Hepatocyte (in vitro differentiated cells): ENCODE measurements around the gene KIR3DL2. TPM values are rescaled to one million over a fixed set of nuclear protein-coding genes. Genes with fewer than 3 reads are reported as not detected.
"Not testable (repeated sequence)": the region's sequence is repeated elsewhere in the genome, so short reads cannot be mapped to it uniquely, and the experiment has no call there.

Source experiments
- DNase-seq: peaks from one replicate; pipeline ENCODE4 v3.0.0-alpha.2; 2016; ENCODE audit warnings: low spot score
- H2AFZ ChIP-seq: fragments of 200-600 bp; sonication (generic); 2 replicates; pipeline ENCODE4 v1.6.0; 2016; ENCODE audit warnings: antibody characterized with exemption, mild to moderate bottlenecking
- H3K27ac ChIP-seq: fragments of 200-600 bp; sonication (generic); 2 replicates; pipeline ENCODE4 v1.5.1; 2016; ENCODE audit warnings: mild to moderate bottlenecking
- H3K27me3 ChIP-seq: fragments of 200-600 bp; sonication (generic); 2 replicates; pipeline ENCODE4 v1.6.1; 2016
- H3K36me3 ChIP-seq: fragments of 200-600 bp; sonication (generic); replicated peaks from 2 replicates; pipeline ENCODE4 v1.5.1; 2016; ENCODE audit warnings: low read depth; ENCODE audit not compliant: insufficient read depth
- H3K4me1 ChIP-seq: fragments of 200-600 bp; sonication (generic); 2 replicates; pipeline ENCODE4 v1.5.1; 2016; ENCODE audit warnings: mild to moderate bottlenecking, moderate library complexity; ENCODE audit not compliant: insufficient read depth
- H3K4me2 ChIP-seq: fragments of 200-600 bp; sonication (generic); 2 replicates; pipeline ENCODE4 v1.6.0; 2016
- H3K4me3 ChIP-seq: fragments of 200-600 bp; sonication (generic); 2 replicates; pipeline ENCODE4 v1.5.1; 2016; ENCODE audit warnings: mild to moderate bottlenecking
- H3K79me2 ChIP-seq: fragments of 200-600 bp; sonication (generic); 2 replicates; pipeline ENCODE4 v1.6.0; 2017; ENCODE audit warnings: mild to moderate bottlenecking
- H3K9me2 ChIP-seq: fragments of 200-600 bp; sonication (generic); replicated peaks from 2 replicates; pipeline ENCODE4 v1.6.0; 2017; ENCODE audit warnings: mild to moderate bottlenecking; ENCODE audit not compliant: insufficient read depth
- H3K9me3 ChIP-seq: fragments of 200-600 bp; sonication (generic); 2 replicates; pipeline ENCODE4 v1.5.1; 2016; ENCODE audit warnings: low read depth, mild to moderate bottlenecking
- H4K20me1 ChIP-seq: fragments of 200-600 bp; sonication (generic); 2 replicates; pipeline ENCODE4 v1.6.0; 2016; ENCODE audit warnings: mild to moderate bottlenecking; ENCODE audit not compliant: insufficient read depth, poor library complexity, severe bottlenecking
- CTCF ChIP-seq: fragments of 200-600 bp; sonication (generic); IDR thresholded peaks from 2 replicates; pipeline ENCODE4 v1.5.1; 2016; ENCODE audit warnings: antibody characterized with exemption, mild to moderate bottlenecking; ENCODE audit not compliant: poor library complexity
- EZH2 ChIP-seq: fragments of 200-600 bp; sonication (generic); IDR thresholded peaks from 2 replicates; pipeline ENCODE4 v1.6.1; 2016; ENCODE audit warnings: antibody characterized with exemption, mild to moderate bottlenecking, borderline replicate concordance
- EZH2phosphoT487 ChIP-seq: fragments of 200-600 bp; sonication (generic); IDR thresholded peaks from one replicate; pipeline ENCODE4 v1.6.1; 2018; ENCODE audit warnings: antibody characterized with exemption, mild to moderate bottlenecking, low read depth, moderate library complexity; ENCODE audit not compliant: unreplicated experiment, severe bottlenecking
- WGBS: methylation state at CpG from one replicate; pipeline ENCODE4 v1.1.6; 2016; ENCODE audit warnings: low lambda C conversion rate; ENCODE audit errors: missing lambda C conversion rate; 5-methylcytosine and 5-hydroxymethylcytosine counted together
- polyA plus RNA-seq: library from polyadenylated mRNA; unstranded; fragments of >200 nt; fragmentation: Nextera tagmentation; extraction: Ambion mirVana; gene quantifications from 2 replicates; pipeline ENCODE4 v1.2.1, GENCODE V29; 2016
- total RNA-seq: library from RNA; depleted of rRNA; stranded (reverse); fragments of >200 nt; gene quantifications from 2 replicates; pipeline ENCODE4 v1.2.3, GENCODE V29; 2014

KIR3DL2 gene
- total and polyA plus RNA-seq, 2 experiments from 2014 or later: not detected

- H3K9me2 ChIP-seq: no peaks in the 10 kb centered on the region
- no peaks in the 10 kb centered on the region for H3K9me3 ChIP-seq
- no peak overlapping the region for H3K27ac ChIP-seq
- no peak for TF ChIP-seq EZH2phosphoT487
- no peak for TF ChIP-seq CTCF
- no peak for TF ChIP-seq EZH2
- no peak for DNase-seq
- H3K36me3 ChIP-seq: no peaks in the 10 kb centered on the region
- no peaks in the 10 kb centered on the region for H3K79me2 ChIP-seq
- H3K27me3 ChIP-seq: no peaks in the 10 kb centered on the region
- no peak overlapping the region for H3K4me2 ChIP-seq
- H3K4me3 ChIP-seq: no peak overlapping the region
- H3K4me1 ChIP-seq: no peaks in the 10 kb centered on the region
- no peak overlapping the region for H2AFZ ChIP-seq
- H4K20me1 ChIP-seq: no peaks in the 10 kb centered on the region
- WGBS: 71% methylated on average over 15 of the region's 15 CpGs
Observed at GRCh38 chr19:54817670-54818536, 32.3 kb upstream of the KIR3DL2 start.

- not testable (repeated sequence) for DNase-seq, H3K9me3 ChIP-seq, H3K4me1 ChIP-seq, H3K27ac ChIP-seq, H3K27me3 ChIP-seq, H3K4me3 ChIP-seq, H3K4me2 ChIP-seq, H4K20me1 ChIP-seq, H2AFZ ChIP-seq, H3K79me2 ChIP-seq, H3K36me3 ChIP-seq, H3K9me2 ChIP-seq
- WGBS: 53% methylated on average over 4 of the region's 4 CpGs
Observed at GRCh38 chr19:54824416-54824815, 25.8 kb upstream of the KIR3DL2 start.

- not testable (repeated sequence) for H4K20me1 ChIP-seq, H3K9me2 ChIP-seq, H3K27ac ChIP-seq, DNase-seq, H3K4me3 ChIP-seq, H3K79me2 ChIP-seq, H3K4me1 ChIP-seq, H3K27me3 ChIP-seq, H3K4me2 ChIP-seq, H3K9me3 ChIP-seq, H2AFZ ChIP-seq, H3K36me3 ChIP-seq
- WGBS: 65% methylated on average over 7 of the region's 7 CpGs
Observed at GRCh38 chr19:54825326-54825725, 24.9 kb upstream of the KIR3DL2 start.

GRCh38 chr19:54828064-54828463 lies 22.2 kb upstream of the KIR3DL2 start:
- H4K20me1 ChIP-seq, H3K27me3 ChIP-seq, DNase-seq, H3K79me2 ChIP-seq, H3K9me3 ChIP-seq, H3K4me3 ChIP-seq, H3K4me1 ChIP-seq, H2AFZ ChIP-seq, H3K27ac ChIP-seq, H3K4me2 ChIP-seq, H3K9me2 ChIP-seq, H3K36me3 ChIP-seq: not testable (repeated sequence)
- 62% methylated on average over 8 of the region's 8 CpGs for WGBS

- not testable (repeated sequence) for H3K4me3 ChIP-seq, H3K27ac ChIP-seq, H4K20me1 ChIP-seq, H3K4me1 ChIP-seq, H3K36me3 ChIP-seq, DNase-seq, H3K79me2 ChIP-seq, H3K4me2 ChIP-seq, H3K27me3 ChIP-seq, H2AFZ ChIP-seq, H3K9me3 ChIP-seq, H3K9me2 ChIP-seq
- 85% methylated on average over 12 of the region's 14 CpGs for WGBS
Observed at GRCh38 chr19:54832496-54832895, 17.7 kb upstream of the KIR3DL2 start, which contains the start of gene KIR2DS4. Gene KIR2DS4, plus strand, starts transcription at chr19:54832676.

- not testable (repeated sequence) for DNase-seq, H3K4me2 ChIP-seq, H2AFZ ChIP-seq, H3K27me3 ChIP-seq, H3K27ac ChIP-seq, H3K79me2 ChIP-seq, H3K9me3 ChIP-seq, H3K4me3 ChIP-seq, H4K20me1 ChIP-seq, H3K9me2 ChIP-seq, H3K36me3 ChIP-seq, H3K4me1 ChIP-seq
- 61% methylated on average over 5 of the region's 5 CpGs for WGBS
Observed at GRCh38 chr19:54835126-54835525, 15.1 kb upstream of the KIR3DL2 start.

- H3K4me2 ChIP-seq, H3K4me3 ChIP-seq, H3K4me1 ChIP-seq, H3K9me2 ChIP-seq, H2AFZ ChIP-seq, H3K79me2 ChIP-seq, DNase-seq, H3K9me3 ChIP-seq, H3K27ac ChIP-seq, H3K36me3 ChIP-seq, H3K27me3 ChIP-seq, H4K20me1 ChIP-seq: not testable (repeated sequence)
- 53% methylated on average over 2 of the region's 2 CpGs for WGBS
Observed at GRCh38 chr19:54837522-54837921, 12.7 kb upstream of the KIR3DL2 start.

- H3K4me1 ChIP-seq, H3K79me2 ChIP-seq, H3K36me3 ChIP-seq, DNase-seq, H4K20me1 ChIP-seq, H3K27me3 ChIP-seq, H2AFZ ChIP-seq, H3K9me2 ChIP-seq, H3K27ac ChIP-seq, H3K9me3 ChIP-seq, H3K4me3 ChIP-seq, H3K4me2 ChIP-seq: not testable (repeated sequence)
- WGBS: 56% methylated on average over 8 of the region's 8 CpGs
Observed at GRCh38 chr19:54843171-54843570, 7.1 kb upstream of the KIR3DL2 start.
